ENCODE measurements around the gene KCTD5.

- TF ChIP-seq CTCF (IDR thresholded peaks at IDR 0.05; ENCODE audit: poor library complexity), result no peak
- TF ChIP-seq EZH2phosphoT487 (IDR thresholded peaks at IDR 0.05; ENCODE audit: low read depth, severe bottlenecking, unreplicated experiment), result no peak
Measured at GRCh38 chr16:2739625-2740430, 57.5 kb downstream of the KCTD5 start.

Measured in hepatocyte (in vitro differentiated cells).